Activated T-helper 1 cell treated with anti-CD3 and anti-CD28 coated beads, Interleukin-12 subunit alpha, Interleukin-12 subunit beta, Interleukin-2, Interleukin-4 antibody, amounts not matched to agents 30 ng/mL and 10 ng/mL and 1 ng/mL, durations not matched to agents 14 hours and 24 hours and 36 hours (primary cell): ENCODE results near the gene SLX4IP. TPM values are rescaled to one million over a fixed set of nuclear protein-coding genes. Genes with fewer than 3 reads are reported as not detected.
A peak's percentile ranks its signal among the peaks of the same experiment; 100 is the strongest.

ENCODE experiments used
- DNase-seq: peaks from one replicate; pipeline ENCODE4 v3.0.0; 2021; ENCODE audit warnings: low spot score
- H3K27ac Mint-ChIP-seq: one replicate; pipeline ENCODE4 v1.8.0; 2021; ENCODE audit warnings: mild to moderate bottlenecking, mixed read lengths
- H3K27me3 Mint-ChIP-seq: one replicate; pipeline ENCODE4 v1.8.0; 2022; ENCODE audit warnings: mild to moderate bottlenecking, moderate library complexity, mixed read lengths; ENCODE audit not compliant: insufficient read depth
- H3K36me3 Mint-ChIP-seq: one replicate; pipeline ENCODE4 v1.8.0; 2021; ENCODE audit warnings: low read depth, mixed read lengths
- H3K4me1 Mint-ChIP-seq: one replicate; pipeline ENCODE4 v1.8.0; 2021; ENCODE audit warnings: low read depth, mixed read lengths
- H3K4me3 Mint-ChIP-seq: one replicate; pipeline ENCODE4 v1.8.0; 2021; ENCODE audit warnings: mild to moderate bottlenecking, moderate library complexity, mixed read lengths
- H3K9me3 Mint-ChIP-seq: one replicate; pipeline ENCODE4 v1.8.0; 2021; ENCODE audit warnings: mixed read lengths
- intact Hi-C: fragments of 100-400 bp; cut with micrococcal nuclease; formaldehyde crosslinking; loops from one replicate; pipeline ENCODE4 v1.15.1; 2024
- total RNA-seq: library from RNA; stranded (reverse); gene quantifications from 2 replicates; pipeline ENCODE4 v1.2.3, GENCODE V29; 2022

Gene SLX4IP
- total RNA-seq, 1 donor from 2014 or later = 5.0 TPM

DNA sequence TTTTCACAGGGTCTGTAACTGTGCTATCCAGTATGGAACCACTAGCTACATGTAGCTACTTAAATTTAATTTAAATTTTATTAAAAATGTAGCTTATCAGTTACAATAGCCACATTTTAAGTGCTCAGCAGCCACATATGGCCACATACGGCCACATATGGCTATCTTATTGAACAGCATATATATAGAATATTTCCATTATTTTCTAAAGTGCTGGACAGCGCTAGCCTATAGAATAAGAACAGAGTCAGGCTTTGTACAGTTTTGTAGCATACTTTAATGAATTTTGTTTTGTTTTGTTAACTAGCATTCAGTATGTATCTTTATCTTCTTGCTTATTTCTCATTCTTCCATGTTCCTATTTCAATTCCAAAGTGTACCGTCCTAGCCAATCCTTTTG lies 120.3 kb downstream of the SLX4IP start:
- Mint-ChIP-seq H3K9me3 (no peaks in the 10 kb centered on the region), H3K4me1 (peaks cover 46% of the 10 kb centered on the region), H3K36me3 (peaks cover 1% of the 10 kb centered on the region), H3K27me3 (no peaks in the 10 kb centered on the region), H3K27ac (no peak overlapping the region), H3K4me3 (no peak overlapping the region)
- intact Hi-C loops = loop anchor here (5.0 kb wide), 1 partner anchor 203 kb away; no protein-coding TSS in a partner anchor
- no peak for DNase-seq

GRCh38 chr20:10555865-10556308 lies 120.8 kb downstream of the SLX4IP start:
- H3K9me3 Mint-ChIP-seq = no peaks in the 10 kb centered on the region
- H3K27ac Mint-ChIP-seq = no peak overlapping the region
- H3K36me3 Mint-ChIP-seq = peaks cover 1% of the 10 kb centered on the region
- H3K4me1 Mint-ChIP-seq = peaks cover 41% of the 10 kb centered on the region
- intact Hi-C loops = loop anchor here (5.0 kb wide), 1 partner anchor 204 kb away; no protein-coding TSS in a partner anchor
- no peak for DNase-seq
- H3K4me3 Mint-ChIP-seq = no peak overlapping the region
- no peaks in the 10 kb centered on the region for H3K27me3 Mint-ChIP-seq

GRCh38 chr20:10556519-10557083 lies 121.5 kb downstream of the SLX4IP start:
- H3K27me3 Mint-ChIP-seq = no peaks in the 10 kb centered on the region

DNA sequence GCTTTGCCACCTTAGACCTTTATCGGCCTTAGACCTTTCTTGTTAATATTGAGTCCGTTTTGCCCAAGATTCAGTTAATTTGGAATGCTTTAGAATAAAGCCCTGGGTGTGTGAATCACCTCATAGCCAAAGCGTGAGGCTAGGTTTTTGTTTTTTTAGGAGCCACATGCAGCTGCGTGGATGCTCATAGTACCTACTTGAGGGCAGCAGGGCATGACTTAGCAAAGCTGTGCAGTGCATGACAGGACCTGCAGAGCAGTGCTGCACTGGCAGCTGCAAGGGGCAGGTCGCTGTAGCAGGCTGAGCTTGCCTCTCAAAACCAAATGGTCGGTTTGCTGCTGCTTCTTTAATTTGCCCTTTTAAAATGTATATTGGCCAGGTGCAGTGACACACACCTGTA lies 122.6 kb downstream of the SLX4IP start:
- Mint-ChIP-seq H3K4me3 (no peak overlapping the region), H3K4me1 (peaks cover 25% of the 10 kb centered on the region), H3K9me3 (peaks cover 3% of the 10 kb centered on the region), H3K27ac (no peak overlapping the region), H3K27me3 (no peaks in the 10 kb centered on the region), H3K36me3 (peaks cover 7% of the 10 kb centered on the region)
- intact Hi-C loops = loop anchor here (1.0 to 5.0 kb wide), 4 partner anchors 38 to 205 kb away; no protein-coding TSS in a partner anchor
- DNase-seq = no peak

More at GRCh38 chr20:10556519-10557083, 121.5 kb downstream of the SLX4IP start:
- no peak overlapping the region for H3K27ac Mint-ChIP-seq
- no peak for DNase-seq
- H3K9me3 Mint-ChIP-seq = peaks cover 1% of the 10 kb centered on the region
- peaks cover 34% of the 10 kb centered on the region for H3K4me1 Mint-ChIP-seq
- intact Hi-C loops = loop anchor here (5.0 kb wide), 1 partner anchor 204 kb away; no protein-coding TSS in a partner anchor
- peaks cover 3% of the 10 kb centered on the region for H3K36me3 Mint-ChIP-seq
- no peak overlapping the region for H3K4me3 Mint-ChIP-seq

DNA sequence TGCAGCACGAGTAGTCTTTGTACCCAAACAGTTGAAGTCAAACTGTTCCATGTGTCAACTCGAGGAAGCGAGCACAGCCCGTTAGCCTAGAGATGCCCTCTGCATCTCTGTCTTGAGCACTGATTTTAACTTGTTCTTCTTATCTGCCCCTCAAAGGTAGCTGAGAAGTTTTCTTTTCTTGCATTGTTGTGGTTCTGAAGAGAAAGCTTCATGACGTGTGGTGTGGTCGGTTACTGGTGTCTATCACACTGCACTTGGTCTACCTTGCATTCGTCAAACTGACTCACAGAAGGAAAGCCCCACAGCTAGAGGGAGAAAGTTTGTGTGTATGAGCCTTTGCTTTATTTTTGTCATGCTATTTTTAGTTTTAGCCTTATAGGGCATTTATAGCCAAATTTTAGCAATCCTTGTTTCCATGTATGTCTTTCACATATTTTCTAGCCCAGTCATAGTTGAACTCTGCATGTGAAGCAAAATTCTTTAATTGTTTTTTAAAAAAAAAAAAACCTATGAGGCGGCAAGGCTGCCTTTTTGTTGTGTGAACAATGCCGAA lies 123.6 kb downstream of the SLX4IP start:
- peaks cover 11% of the 10 kb centered on the region for H3K36me3 Mint-ChIP-seq
- no peak overlapping the region for H3K4me3 Mint-ChIP-seq
- H3K9me3 Mint-ChIP-seq = peaks cover 3% of the 10 kb centered on the region
- H3K27ac Mint-ChIP-seq = peak overlapping the region; percentile 61
- DNase-seq = peak; percentile 53
- intact Hi-C loops = loop anchor here (1.0 to 5.0 kb wide), 4 partner anchors 39 to 206 kb away; no protein-coding TSS in a partner anchor
- no peaks in the 10 kb centered on the region for H3K27me3 Mint-ChIP-seq
- H3K4me1 Mint-ChIP-seq = peaks cover 36% of the 10 kb centered on the region

DNA sequence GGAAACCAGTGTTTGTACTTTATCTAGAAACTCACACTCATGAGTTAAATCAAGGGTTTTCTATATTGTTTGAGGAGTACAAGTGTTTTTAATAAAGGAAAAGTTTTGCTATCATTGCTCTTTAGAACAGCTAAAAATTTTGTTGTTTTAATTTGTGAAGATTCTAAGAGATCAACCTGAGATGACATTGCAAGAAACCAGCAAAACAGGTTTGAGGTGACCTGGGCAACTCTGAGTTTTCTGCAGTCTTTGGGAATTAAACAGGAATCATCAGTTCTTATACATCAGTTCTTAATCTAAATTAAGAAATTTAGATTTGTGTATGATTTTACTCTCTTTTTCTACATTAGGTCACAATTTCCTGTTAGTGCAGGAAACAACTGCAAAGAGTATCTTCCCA lies 124.2 kb downstream of the SLX4IP start:
- no peaks in the 10 kb centered on the region for H3K27me3 Mint-ChIP-seq
- intact Hi-C loops = loop anchor here (5.0 kb wide), 1 partner anchor 207 kb away; no protein-coding TSS in a partner anchor
- peaks cover 41% of the 10 kb centered on the region for H3K4me1 Mint-ChIP-seq
- no peak for DNase-seq
- H3K27ac Mint-ChIP-seq = no peak overlapping the region
- peaks cover 11% of the 10 kb centered on the region for H3K36me3 Mint-ChIP-seq
- H3K9me3 Mint-ChIP-seq = peaks cover 3% of the 10 kb centered on the region
- H3K4me3 Mint-ChIP-seq = no peak overlapping the region

DNA sequence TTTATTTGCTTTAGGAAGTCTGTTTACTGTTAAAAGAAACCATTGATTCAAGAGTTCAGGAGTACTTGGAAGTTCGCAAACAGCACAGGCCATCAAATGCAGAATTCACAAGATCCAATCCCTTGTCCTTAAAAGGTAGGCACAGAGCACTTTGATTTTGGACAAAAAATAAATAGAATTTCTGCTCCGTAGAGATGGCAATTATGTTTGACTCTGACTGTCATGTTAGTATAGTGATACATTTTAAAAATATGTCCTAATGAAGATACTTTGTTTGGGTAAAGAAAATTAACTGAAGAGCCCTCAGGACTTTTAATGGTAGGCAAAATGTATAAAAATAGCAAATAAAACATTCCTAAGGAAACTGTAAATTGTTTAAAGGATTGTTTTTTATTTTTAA lies 125.6 kb downstream of the SLX4IP start:
- Mint-ChIP-seq H3K27me3 (no peaks in the 10 kb centered on the region), H3K36me3 (peaks cover 11% of the 10 kb centered on the region), H3K9me3 (peaks cover 3% of the 10 kb centered on the region), H3K27ac (no peak overlapping the region), H3K4me1 (peaks cover 54% of the 10 kb centered on the region), H3K4me3 (no peak overlapping the region)
- DNase-seq = no peak
- intact Hi-C loops = no loop called here

GRCh38 chr20:10561302-10561701 lies 126.2 kb downstream of the SLX4IP start:
- no peak for DNase-seq
- no peaks in the 10 kb centered on the region for H3K27me3 Mint-ChIP-seq
- H3K9me3 Mint-ChIP-seq = peaks cover 3% of the 10 kb centered on the region
- no peak overlapping the region for H3K4me3 Mint-ChIP-seq
- peaks cover 55% of the 10 kb centered on the region for H3K4me1 Mint-ChIP-seq
- peaks cover 12% of the 10 kb centered on the region for H3K36me3 Mint-ChIP-seq
- H3K27ac Mint-ChIP-seq = no peak overlapping the region
- intact Hi-C loops = no loop called here

DNA sequence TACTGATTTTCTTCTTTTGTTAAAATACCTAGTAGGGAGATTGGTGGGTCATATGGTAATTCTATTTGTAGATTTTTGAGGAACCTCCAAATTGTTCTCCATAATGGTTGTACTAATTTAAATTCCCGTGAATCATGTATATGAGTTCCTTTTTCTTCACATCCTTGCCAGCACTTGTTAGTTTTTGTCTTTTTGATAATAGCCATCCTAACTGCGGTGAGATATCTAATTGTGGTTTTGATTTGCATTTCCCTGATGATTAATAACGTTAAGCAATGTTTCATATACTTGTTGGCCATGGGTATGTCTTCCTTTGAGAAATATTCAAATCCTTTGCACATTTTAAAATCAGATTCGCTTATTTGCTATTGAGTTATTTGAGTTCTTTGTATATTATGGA lies 127.8 kb downstream of the SLX4IP start:
- peaks cover 11% of the 10 kb centered on the region for H3K36me3 Mint-ChIP-seq
- H3K27ac Mint-ChIP-seq = no peak overlapping the region
- no peaks in the 10 kb centered on the region for H3K27me3 Mint-ChIP-seq
- no peak for DNase-seq
- H3K9me3 Mint-ChIP-seq = peaks cover 3% of the 10 kb centered on the region
- intact Hi-C loops = no loop called here
- no peak overlapping the region for H3K4me3 Mint-ChIP-seq
- peaks cover 54% of the 10 kb centered on the region for H3K4me1 Mint-ChIP-seq

GRCh38 chr20:10563935-10564492 lies 128.9 kb downstream of the SLX4IP start:
- DNase-seq = no peak
- Mint-ChIP-seq H3K4me3 (no peak overlapping the region), H3K9me3 (peaks cover 3% of the 10 kb centered on the region), H3K27me3 (no peaks in the 10 kb centered on the region), H3K27ac (no peak overlapping the region), H3K36me3 (peaks cover 11% of the 10 kb centered on the region), H3K4me1 (peaks cover 49% of the 10 kb centered on the region)
- intact Hi-C loops = no loop called here

- Mint-ChIP-seq H3K4me3 (no peak overlapping the region), H3K27me3 (no peaks in the 10 kb centered on the region), H3K27ac (no peak overlapping the region), H3K4me1 (peaks cover 38% of the 10 kb centered on the region), H3K9me3 (peaks cover 3% of the 10 kb centered on the region), H3K36me3 (peaks cover 14% of the 10 kb centered on the region)
- intact Hi-C loops = no loop called here
- no peak for DNase-seq
Measured at GRCh38 chr20:10565191-10565921, 130.3 kb downstream of the SLX4IP start.

- intact Hi-C loops = no loop called here
- H3K4me1 Mint-ChIP-seq = peaks cover 39% of the 10 kb centered on the region
Measured at GRCh38 chr20:10565922-10566897, 131.1 kb downstream of the SLX4IP start.

More at GRCh38 chr20:10565922-10566897, 131.1 kb downstream of the SLX4IP start:
- H3K36me3 Mint-ChIP-seq = peaks cover 14% of the 10 kb centered on the region
- H3K27ac Mint-ChIP-seq = no peak overlapping the region
- no peaks in the 10 kb centered on the region for H3K27me3 Mint-ChIP-seq
- H3K4me3 Mint-ChIP-seq = no peak overlapping the region
- DNase-seq = no peak
- H3K9me3 Mint-ChIP-seq = peaks cover 3% of the 10 kb centered on the region
